Endothelial cell of umbilical vein (primary cell): ENCODE data around the gene KBTBD3.

ENCODE experiments used
- CTCF ChIP-seq, 2 donors: IDR thresholded peaks; 1 replicate in 1 of 2; 2 replicates in 1 of 2; pipeline ENCODE4 v1.5.1; 2011; ENCODE audit warnings: low read length in 2 of 2, mild to moderate bottlenecking in 2 of 2, moderate library complexity in 2 of 2, control low read depth in 1 of 2, inconsistent platforms in 1 of 2, low read depth in 1 of 2; ENCODE audit not compliant: insufficient read depth in 1 of 2; ENCODE audit errors: extremely low read depth in 1 of 2
- EZH2 ChIP-seq: IDR thresholded peaks from 2 replicates; pipeline ENCODE4 v1.6.1; 2012; ENCODE audit warnings: borderline replicate concordance, low read depth, mild to moderate bottlenecking, moderate library complexity, low read length, inconsistent platforms; ENCODE audit not compliant: severe bottlenecking
- MAX ChIP-seq: IDR thresholded peaks from 2 replicates; pipeline ENCODE4 v1.6.1; 2011; ENCODE audit not compliant: insufficient read depth, insufficient read length
- MYC ChIP-seq: IDR thresholded peaks from one replicate; pipeline ENCODE4 v1.6.1; 2011; ENCODE audit warnings: mild to moderate bottlenecking, low read depth, low read length
- POLR2A ChIP-seq: IDR thresholded peaks from 2 replicates; pipeline ENCODE4 v1.6.1; 2012; ENCODE audit warnings: low read depth, mild to moderate bottlenecking, control low read depth, low read length

GRCh38 chr11:106088896-106089295 lies 11.7 kb upstream of the KBTBD3 start:
- TF ChIP-seq POLR2A = no peak
- no peak for TF ChIP-seq CTCF (IDR thresholded peaks at IDR 0.05; ENCODE audit: extremely low read depth in 1 of 2, insufficient read depth in 1 of 2, low read depth in 1 of 2, low read length in 2 of 2)
- TF ChIP-seq MYC = no peak
- no peak for TF ChIP-seq EZH2
- TF ChIP-seq MAX = no peak
